ENCODE results near the gene FAM131A. TPM values are rescaled to one million over a fixed set of nuclear protein-coding genes. Genes with fewer than 3 reads are reported as not detected.
A peak's percentile ranks its signal among the peaks of the same experiment; 100 is the strongest.

FAM131A gene
- total and polyA plus RNA-seq, 2 experiments from 2014 or later = 12.2 to 12.6 TPM

DNA sequence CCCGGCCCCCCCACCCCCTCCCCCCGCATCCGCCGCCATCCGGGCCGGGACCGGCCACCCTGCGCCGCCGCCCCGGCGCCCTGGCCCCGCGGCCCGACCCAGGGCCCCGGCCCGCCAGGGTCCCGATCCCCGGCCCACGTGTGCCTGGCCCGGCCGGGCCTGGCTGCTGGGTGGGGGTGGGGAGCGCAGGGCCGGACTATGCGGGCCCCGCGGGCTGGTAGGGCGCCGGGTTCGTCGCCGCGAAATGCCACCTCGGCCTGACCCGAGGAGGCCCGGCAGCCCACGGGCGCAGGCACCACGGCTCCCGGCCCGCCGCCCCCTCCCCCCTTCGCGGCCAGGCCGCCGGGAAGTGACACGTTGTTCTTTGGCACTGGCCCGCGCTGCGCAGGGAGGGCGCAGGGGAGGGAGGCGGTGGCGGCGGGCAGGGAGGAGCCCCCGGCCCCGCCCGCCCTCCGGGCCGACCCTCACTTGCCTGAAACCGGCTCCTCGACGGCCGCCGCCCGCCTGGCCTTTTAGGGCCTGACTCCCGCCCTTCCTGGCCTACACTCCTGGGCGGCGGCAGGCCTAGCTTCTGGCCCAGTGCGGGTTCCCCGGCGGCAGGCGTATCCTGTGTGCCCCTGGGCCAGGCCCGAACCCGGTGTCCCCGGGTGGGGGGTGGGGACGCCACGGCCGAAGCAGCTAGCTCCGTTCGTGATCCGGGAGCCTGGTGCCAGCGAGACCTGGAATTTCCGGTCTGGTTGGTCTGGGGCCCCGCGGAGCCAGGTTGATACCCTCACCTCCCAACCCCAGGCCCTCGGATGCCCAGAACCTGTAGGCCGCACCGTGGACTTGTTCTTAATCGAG is 22.5 kb upstream of the FAM131A start:
- Histone ChIP-seq H3K9me3 (ENCODE audit: low read depth) (no peaks in the 10 kb centered on the region), H4K20me1 (ENCODE audit: insufficient read depth, poor library complexity, severe bottlenecking) (peaks cover 47% of the 10 kb centered on the region), H3K9me2 (replicated peaks; ENCODE audit: insufficient read depth) (no peaks in the 10 kb centered on the region), H3K36me3 (replicated peaks; ENCODE audit: insufficient read depth, low read depth) (no peaks in the 10 kb centered on the region), H3K27me3 (no peaks in the 10 kb centered on the region), H3K27ac (peak overlapping the region; percentile 98), H3K79me2 (peaks cover 52% of the 10 kb centered on the region), H3K4me2 (peak overlapping the region; percentile 98), H2AFZ (peak overlapping the region; percentile 6), H3K4me1 (ENCODE audit: insufficient read depth) (peaks cover 28% of the 10 kb centered on the region), H3K4me3 (peak overlapping the region; percentile 98)
- WGBS (ENCODE audit: low lambda C conversion rate, missing lambda C conversion rate) = 0% methylated on average over 9 of the region's 89 CpGs
- peak; percentile 90 for DNase-seq (ENCODE audit: low spot score)
- TF ChIP-seq EZH2phosphoT487 (IDR thresholded peaks at IDR 0.05; ENCODE audit: low read depth, severe bottlenecking, unreplicated experiment) (no peak), EZH2 (IDR thresholded peaks at IDR 0.05; ENCODE audit: borderline replicate concordance) (no peak)
- TF ChIP-seq, protein P1, sequence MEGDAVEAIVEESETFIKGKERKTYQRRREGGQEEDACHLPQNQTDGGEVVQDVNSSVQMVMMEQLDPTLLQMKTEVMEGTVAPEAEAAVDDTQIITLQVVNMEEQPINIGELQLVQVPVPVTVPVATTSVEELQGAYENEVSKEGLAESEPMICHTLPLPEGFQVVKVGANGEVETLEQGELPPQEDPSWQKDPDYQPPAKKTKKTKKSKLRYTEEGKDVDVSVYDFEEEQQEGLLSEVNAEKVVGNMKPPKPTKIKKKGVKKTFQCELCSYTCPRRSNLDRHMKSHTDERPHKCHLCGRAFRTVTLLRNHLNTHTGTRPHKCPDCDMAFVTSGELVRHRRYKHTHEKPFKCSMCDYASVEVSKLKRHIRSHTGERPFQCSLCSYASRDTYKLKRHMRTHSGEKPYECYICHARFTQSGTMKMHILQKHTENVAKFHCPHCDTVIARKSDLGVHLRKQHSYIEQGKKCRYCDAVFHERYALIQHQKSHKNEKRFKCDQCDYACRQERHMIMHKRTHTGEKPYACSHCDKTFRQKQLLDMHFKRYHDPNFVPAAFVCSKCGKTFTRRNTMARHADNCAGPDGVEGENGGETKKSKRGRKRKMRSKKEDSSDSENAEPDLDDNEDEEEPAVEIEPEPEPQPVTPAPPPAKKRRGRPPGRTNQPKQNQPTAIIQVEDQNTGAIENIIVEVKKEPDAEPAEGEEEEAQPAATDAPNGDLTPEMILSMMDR (IDR thresholded peaks at IDR 0.05; ENCODE audit: poor library complexity) = no peak

GRCh38 chr3:184315543-184315867 is 21.9 kb upstream of the FAM131A start:
- Histone ChIP-seq H3K4me1 (ENCODE audit: insufficient read depth) (peaks cover 28% of the 10 kb centered on the region), H2AFZ (peak overlapping the region; percentile 6)

GRCh38 chr3:184315871-184316661 is 21.3 kb upstream of the FAM131A start:
- H3K79me2 ChIP-seq = peaks cover 60% of the 10 kb centered on the region
- TF ChIP-seq, protein P1 (IDR thresholded peaks at IDR 0.05; ENCODE audit: poor library complexity) = no peak
- TF ChIP-seq EZH2 (IDR thresholded peaks at IDR 0.05; ENCODE audit: borderline replicate concordance) = no peak
- peak overlapping the region; percentile 98 for H3K27ac ChIP-seq
- no peaks in the 10 kb centered on the region for H3K36me3 ChIP-seq (replicated peaks; ENCODE audit: insufficient read depth, low read depth)
- no peak overlapping the region for H2AFZ ChIP-seq
- peaks cover 59% of the 10 kb centered on the region for H4K20me1 ChIP-seq (ENCODE audit: insufficient read depth, poor library complexity, severe bottlenecking)
- H3K4me1 ChIP-seq (ENCODE audit: insufficient read depth) = peaks cover 28% of the 10 kb centered on the region
- peak overlapping the region; percentile 98 for H3K4me2 ChIP-seq
- no peaks in the 10 kb centered on the region for H3K9me3 ChIP-seq (ENCODE audit: low read depth)
- no peaks in the 10 kb centered on the region for H3K27me3 ChIP-seq
- DNase-seq (ENCODE audit: low spot score) = peak; percentile 37
- 26% methylated on average over 16 of the region's 16 CpGs for WGBS (ENCODE audit: low lambda C conversion rate, missing lambda C conversion rate)
- H3K9me2 ChIP-seq (replicated peaks; ENCODE audit: insufficient read depth) = no peaks in the 10 kb centered on the region
- peak overlapping the region; percentile 98 for H3K4me3 ChIP-seq

More at GRCh38 chr3:184315543-184315867, 21.9 kb upstream of the FAM131A start:
- H3K27me3 ChIP-seq = no peaks in the 10 kb centered on the region
- peak overlapping the region; percentile 98 for H3K4me2 ChIP-seq
- H4K20me1 ChIP-seq (ENCODE audit: insufficient read depth, poor library complexity, severe bottlenecking) = peaks cover 53% of the 10 kb centered on the region
- peaks cover 55% of the 10 kb centered on the region for H3K79me2 ChIP-seq
- peak overlapping the region; percentile 98 for H3K27ac ChIP-seq
- H3K9me3 ChIP-seq (ENCODE audit: low read depth) = no peaks in the 10 kb centered on the region
- H3K36me3 ChIP-seq (replicated peaks; ENCODE audit: insufficient read depth, low read depth) = no peaks in the 10 kb centered on the region
- WGBS (ENCODE audit: low lambda C conversion rate, missing lambda C conversion rate) = 6% methylated on average over 4 of the region's 6 CpGs
- no peaks in the 10 kb centered on the region for H3K9me2 ChIP-seq (replicated peaks; ENCODE audit: insufficient read depth)
- H3K4me3 ChIP-seq = peak overlapping the region; percentile 98
- no peak for TF ChIP-seq EZH2phosphoT487 (IDR thresholded peaks at IDR 0.05; ENCODE audit: low read depth, severe bottlenecking, unreplicated experiment)
- no peak for TF ChIP-seq EZH2 (IDR thresholded peaks at IDR 0.05; ENCODE audit: borderline replicate concordance)
- TF ChIP-seq, protein P1 (IDR thresholded peaks at IDR 0.05; ENCODE audit: poor library complexity) = no peak
- no peak for DNase-seq (ENCODE audit: low spot score)

Data from hepatocyte (in vitro differentiated cells).